ENCODE data around the gene IL13.

IL13 gene

GRCh38 chr5:132669966-132670882, 12.3 kb downstream of the IL13 start:
- no peak for DNase-seq (ENCODE audit: low read depth in 2 of 2)

GRCh38 chr5:132671000-132671399, 13.0 kb downstream of the IL13 start:
- no peak for DNase-seq (ENCODE audit: low read depth in 2 of 2)

GRCh38 chr5:132673488-132673887, 15.5 kb downstream of the IL13 start:
- DNase-seq (ENCODE audit: low read depth in 2 of 2): no peak

DNA sequence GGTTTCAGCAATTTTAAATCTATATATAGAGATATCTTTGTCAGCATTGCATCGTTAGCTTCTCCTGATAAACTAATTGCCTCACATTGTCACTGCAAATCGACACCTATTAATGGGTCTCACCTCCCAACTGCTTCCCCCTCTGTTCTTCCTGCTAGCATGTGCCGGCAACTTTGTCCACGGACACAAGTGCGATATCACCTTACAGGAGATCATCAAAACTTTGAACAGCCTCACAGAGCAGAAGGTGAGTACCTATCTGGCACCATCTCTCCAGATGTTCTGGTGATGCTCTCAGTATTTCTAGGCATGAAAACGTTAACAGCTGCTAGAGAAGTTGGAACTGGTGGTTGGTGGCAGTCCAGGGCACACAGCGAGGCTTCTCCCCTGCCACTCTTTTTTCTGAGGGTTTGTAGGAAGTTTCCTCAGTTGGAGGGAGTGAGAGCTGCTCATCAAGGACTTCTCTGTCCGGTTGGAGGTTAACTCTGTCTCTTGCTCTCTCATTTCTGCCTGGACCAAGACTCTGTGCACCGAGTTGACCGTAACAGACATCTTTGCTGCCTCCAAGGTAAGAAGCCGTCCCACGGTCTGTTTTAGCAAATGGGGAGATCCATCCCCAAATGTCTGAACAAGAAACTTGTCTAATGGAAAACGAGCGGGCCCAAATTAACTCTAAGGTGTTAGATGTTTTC, 16.1 kb downstream of the IL13 start, which contains the start of gene IL4:
Gene IL4 (plus strand): TSS at position 51 of the 692 bp plus-strand sequence. CDS start 62 bp downstream, at position 113.
- DNase-seq (ENCODE audit: low read depth in 2 of 2): no peak

DNA sequence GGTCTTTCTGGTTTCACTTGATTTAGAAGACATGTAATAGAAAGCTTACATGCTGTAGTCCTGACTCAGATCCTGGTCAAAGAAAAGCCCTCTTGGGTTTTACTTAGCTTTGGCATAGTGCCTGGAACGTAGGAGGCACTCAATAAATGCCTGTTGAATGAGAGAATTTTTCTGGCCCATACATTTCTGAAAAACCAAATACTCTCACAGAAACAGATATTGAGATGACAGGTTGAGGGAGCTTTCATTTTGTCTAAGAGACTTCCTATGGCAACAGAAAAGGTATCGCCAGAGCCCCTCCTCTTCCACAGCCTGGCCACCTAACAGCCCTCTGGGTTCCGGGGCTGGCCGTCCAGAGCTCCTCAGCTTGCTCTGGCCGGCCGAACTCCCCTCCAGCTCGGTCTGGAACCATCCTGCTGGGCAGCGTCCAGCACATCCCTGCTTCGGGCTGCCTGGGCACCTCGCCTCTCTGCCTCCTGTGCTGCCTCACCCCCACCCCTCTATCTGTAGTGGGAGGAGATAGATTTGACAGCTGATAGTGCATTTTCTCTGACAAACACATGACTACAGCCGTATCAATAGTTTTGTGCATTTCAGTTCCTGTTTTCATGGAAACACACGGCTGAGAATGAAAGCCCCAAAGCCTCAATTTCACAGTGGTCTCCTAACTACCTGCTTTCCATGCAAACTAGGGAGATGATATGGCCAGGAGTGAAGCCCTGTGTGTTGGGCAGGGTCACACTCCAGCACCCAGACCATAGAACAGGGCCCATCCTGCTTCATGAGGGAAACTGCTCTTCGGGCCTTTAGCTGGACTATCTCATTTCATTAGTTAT, 16.9 kb downstream of the IL13 start:
- DNase-seq (ENCODE audit: low read depth in 2 of 2): no peak

DNA sequence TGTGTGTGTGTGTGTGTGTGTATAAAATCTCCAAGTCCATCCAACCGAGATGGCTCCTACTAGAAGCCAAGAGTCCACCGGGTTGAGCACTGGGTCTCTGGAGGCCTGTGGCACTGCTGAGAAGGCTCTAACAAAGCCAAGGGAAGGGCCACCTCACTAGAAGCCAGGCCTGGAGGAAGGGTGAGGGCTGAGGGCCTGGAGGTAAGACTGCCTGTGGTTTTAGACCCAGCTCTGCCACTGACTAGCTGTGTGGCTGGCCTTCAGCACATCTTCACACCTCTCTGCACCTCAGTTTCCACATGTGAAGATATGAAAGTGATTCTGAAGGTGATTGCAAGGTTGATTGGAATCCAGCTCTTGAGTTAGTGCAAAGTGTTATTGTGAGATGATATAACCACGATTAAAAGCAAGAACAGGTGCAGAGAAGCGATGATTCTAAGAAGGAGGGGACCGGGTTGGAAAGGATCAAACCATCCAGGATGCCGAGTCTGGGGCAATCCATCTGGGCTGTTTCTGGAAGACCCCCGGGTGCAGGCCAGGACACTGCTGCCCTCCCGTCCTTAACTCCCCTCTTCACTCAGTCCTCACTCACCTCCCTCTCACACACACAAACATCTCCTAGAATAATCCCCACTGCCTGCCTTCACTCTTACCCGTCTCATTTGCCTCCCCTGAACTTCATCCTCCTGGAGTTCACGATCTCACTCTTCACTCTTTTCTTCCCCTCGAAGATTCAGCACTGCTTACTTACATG, 18.1 kb downstream of the IL13 start:
- DNase-seq (ENCODE audit: low read depth in 2 of 2): no peak

DNA sequence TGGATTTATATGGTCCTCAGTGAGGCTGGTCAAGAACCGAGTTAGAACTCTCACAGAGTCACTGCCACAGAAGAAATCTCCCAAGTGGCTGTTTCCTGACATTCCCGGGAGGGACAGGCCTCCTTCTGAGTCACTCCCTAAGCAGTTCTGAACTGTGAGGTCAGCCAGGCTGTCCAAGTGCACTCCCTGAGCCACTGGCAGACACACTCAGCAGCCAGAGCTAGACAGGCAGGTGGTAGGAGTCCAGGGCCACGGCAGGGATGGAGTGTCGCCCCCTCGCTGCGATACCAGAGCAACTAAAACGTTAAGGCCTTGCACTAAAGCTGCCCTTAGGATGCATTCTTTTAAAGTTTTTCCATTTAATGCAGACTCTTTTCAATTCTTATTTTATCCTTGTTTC, 19.2 kb downstream of the IL13 start:
- no peak for DNase-seq (ENCODE audit: low read depth in 2 of 2)

- DNase-seq (ENCODE audit: low read depth in 2 of 2): no peak
These were observed 19.9 kb downstream of the IL13 start for GRCh38 chr5:132677682-132678400.

DNA sequence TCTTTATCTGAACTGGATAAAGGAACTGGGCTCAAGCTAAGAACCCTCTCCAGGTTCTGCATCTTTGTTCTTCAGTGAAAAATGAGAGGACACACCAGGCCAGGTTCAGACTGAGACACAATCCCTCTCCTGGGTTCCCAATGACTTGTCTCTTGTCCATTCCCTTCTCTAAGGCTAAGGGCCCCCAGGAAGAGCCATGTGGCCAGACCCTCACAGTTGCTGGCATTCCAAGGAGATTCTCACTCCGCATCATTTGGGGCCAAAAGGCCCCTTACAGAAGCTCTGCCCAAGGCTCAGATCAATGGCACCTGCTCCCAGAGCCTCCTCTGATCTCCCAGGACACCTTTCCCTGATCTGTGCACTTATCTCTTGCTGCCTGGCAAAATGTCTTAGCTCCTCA, 20.8 kb downstream of the IL13 start:
- DNase-seq (ENCODE audit: low read depth in 2 of 2): no peak

DNA sequence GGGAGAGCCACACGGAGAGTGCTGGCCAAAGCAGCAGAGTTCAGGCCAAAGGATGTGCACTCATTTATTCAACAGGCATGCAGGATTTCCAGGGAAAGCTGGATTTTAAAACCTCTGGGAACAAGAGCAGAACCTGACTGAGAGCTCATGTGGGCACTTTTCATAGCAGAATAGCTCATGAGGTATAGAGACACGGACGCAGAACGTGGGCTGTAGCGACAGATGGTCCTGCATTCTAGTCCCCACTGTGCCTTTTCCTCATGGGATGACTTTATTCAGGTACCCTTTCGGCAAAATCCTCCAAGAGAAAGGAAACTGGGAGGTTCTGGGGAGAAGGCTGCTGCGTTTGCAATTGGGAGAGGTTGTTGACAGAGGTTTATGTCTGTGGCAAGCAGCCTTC, 21.2 kb downstream of the IL13 start:
- DNase-seq (ENCODE audit: low read depth in 2 of 2): no peak

- no peak for DNase-seq (ENCODE audit: low read depth in 2 of 2)
These were observed 21.9 kb downstream of the IL13 start for GRCh38 chr5:132679717-132680380.

DNA sequence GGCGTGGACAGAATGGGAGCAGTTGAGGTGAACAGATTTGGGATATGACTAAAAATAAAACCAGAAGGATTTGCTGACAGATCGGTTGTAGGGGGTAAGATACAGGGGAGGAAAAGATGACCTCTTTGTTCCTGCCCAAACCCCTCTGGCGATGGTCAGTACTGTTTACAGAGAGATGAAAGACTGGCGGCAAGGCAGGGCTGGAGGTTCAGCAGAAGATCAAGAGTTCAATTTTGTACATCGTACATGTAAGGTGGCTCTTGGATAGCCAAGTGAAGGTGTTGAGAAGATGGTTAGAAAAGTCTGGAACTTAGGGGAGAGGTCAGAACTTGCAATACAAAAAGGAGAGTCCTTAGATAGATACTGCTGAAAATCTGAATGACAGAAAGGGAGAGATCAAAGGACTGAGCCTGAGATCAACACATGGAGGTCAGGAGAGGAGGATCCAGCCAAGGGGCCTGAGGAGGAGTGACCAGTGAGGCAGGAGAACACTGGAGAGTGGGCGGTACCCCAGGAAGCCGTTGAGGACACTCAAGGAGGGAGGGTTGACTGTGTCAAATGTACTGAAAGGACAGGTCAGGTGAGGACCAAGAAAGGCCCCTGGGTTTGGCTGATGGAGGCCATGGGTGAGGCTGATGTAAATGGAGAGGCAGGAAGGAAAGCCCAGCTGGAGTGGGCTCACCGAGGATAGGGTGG, 23.0 kb downstream of the IL13 start:
- no peak for DNase-seq (ENCODE audit: low read depth in 2 of 2)

DNA sequence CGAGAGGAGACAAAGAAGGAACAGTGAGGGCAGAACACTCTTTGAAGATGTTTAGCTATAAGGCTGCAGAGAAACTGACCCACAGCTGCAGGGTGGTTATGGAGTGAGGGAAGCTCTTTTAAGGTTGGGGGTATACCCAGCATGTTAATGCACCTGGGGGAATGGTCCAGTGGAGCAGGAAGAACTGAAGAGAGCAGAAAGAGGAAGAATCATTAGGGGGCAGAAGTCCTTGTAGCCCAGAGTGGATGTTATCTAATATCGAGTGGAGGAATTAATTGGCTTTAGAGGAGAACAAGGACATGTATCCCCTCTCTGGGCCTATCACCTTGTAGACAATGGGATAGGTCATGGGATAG, 23.5 kb downstream of the IL13 start:
- no peak for DNase-seq (ENCODE audit: low read depth in 2 of 2)

- no peak for DNase-seq (ENCODE audit: low read depth in 2 of 2)
These were observed 24.0 kb downstream of the IL13 start for GRCh38 chr5:132681983-132682382.

DNA sequence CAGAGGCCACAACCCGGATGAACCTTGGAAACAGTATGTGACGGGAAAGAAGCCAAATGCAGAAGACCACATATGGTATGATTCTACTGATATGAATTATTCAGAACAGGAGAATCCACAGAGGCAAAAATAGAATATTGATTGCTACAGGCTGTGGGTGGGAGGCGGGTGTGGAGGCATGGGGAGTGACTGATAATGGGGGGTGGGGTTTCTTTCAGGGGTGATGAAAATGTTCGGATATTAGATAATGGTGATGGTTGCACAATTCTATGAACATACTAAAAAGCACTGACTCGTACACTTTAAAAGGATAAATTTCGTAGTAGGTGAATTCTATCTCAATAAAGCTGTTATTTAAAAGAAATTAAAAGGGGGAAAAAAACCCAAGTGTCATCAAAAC, 26.5 kb downstream of the IL13 start:
- DNase-seq (ENCODE audit: low read depth in 2 of 2): no peak

DNA sequence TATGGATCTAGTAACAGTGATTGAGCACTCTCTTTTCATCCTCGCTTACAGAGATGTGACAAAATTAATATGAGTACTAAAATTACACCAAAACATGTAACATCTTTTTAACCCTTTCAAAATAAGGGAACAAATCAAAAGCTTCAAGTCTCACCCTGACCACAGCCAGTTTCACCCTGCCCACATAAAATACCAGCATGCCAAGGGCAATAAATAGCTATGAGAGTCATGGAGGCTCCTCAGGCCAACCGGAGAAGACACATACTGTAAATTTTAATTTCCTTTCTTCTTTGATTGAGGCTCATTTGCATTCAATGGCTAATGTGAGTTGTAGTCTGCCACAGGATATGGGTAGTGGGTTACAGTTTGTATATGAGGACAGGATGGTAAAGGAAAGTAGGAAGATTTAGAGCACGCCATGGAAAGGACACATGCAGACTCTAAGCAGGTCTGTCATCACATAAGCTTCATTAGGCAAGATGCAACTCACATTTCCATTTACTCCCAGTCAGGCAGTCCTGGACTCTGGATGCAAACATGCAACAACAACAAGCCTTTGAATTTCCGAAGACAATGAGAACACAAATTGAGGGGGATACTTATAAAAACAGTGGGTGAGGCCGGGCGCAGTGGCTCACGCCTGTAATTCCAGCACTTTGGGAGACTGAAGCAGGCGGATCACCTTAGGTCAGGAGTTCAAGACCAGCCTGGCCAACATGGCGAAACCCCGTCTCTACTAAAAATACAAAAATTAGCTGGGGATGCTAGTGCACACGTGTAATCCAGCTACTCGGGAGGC, 27.1 kb downstream of the IL13 start:
- DNase-seq (ENCODE audit: low read depth in 2 of 2): no peak

DNA sequence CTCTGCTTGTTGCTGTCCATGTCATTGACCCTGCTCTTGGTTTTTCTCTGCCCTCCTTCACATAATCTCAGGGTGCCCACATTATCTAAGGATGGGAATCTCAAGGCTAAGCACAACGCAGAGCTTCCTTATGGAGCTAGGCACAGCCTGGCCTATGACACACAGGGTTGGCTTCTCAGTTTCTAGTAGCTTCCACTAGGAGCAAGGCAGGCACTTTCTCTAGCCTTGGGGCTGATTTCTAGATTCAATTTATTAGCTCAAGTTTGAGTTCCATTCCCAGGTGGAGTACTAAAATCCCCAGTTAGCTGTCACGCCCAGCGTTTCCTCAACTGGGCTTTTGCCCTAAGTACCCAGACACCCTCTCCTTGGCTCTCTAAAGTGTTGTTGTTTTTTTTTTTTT, 28.2 kb downstream of the IL13 start:
- no peak for DNase-seq (ENCODE audit: low read depth in 2 of 2)

GRCh38 chr5:132687995-132688394, 30.0 kb downstream of the IL13 start:
- DNase-seq (ENCODE audit: low read depth in 2 of 2): no peak

Measured in stimulated activated CD8-positive, alpha-beta memory T cell treated with anti-CD3 and anti-CD28 coated beads, Interleukin-15, amount 100 ng/mL, for 4 hours (primary cell).